ENCODE results near the gene NALCN. TPM values are rescaled to one million over a fixed set of nuclear protein-coding genes. Genes with fewer than 3 reads are reported as not detected.

The NALCN gene
- total RNA-seq, 1 donor from 2014 or later: not detected

DNA sequence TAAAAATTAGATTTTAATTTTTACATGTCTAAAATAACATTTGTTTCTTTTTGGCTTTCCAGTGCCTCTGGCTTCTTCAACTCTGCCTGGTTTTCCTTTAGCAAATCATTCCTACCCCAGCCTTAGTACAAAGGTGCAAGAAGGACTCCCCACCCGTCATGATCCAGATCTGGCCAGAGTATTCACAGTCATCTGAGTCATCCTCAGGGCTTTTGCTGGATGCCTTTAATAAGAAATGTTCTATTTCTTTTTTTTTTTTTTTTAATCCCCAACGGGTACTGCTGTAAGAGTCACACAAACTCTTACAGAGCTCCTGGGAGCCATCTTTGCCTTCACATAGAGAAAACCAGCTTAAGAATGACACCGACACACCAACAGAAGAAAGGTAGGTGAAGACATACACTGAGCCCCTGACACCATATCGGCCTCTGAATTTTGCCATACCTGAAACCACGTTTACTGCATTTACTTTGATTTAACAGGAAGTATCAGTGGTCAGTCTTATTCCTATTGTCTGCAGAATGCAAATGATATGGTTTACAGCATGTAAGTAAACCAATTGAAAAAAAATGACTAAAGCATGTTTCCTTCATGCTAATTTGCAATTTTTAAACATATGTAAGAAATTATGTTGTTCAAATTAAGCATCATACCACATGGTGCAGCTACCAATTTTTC, 184.4 kb downstream of the NALCN start:
- no peaks in the 10 kb centered on the region for H3K36me3 Mint-ChIP-seq (ENCODE audit: low read depth)
- no peak for DNase-seq (ENCODE audit: low spot score)
- H3K9me3 Mint-ChIP-seq: no peaks in the 10 kb centered on the region
- no peaks in the 10 kb centered on the region for H3K27me3 Mint-ChIP-seq (ENCODE audit: insufficient read depth)
- intact Hi-C loops (cut with micrococcal nuclease): no loop called here
- no peaks in the 10 kb centered on the region for H3K4me1 Mint-ChIP-seq (ENCODE audit: low read depth)
- no peak overlapping the region for H3K27ac Mint-ChIP-seq
- no peak overlapping the region for H3K4me3 Mint-ChIP-seq

DNA sequence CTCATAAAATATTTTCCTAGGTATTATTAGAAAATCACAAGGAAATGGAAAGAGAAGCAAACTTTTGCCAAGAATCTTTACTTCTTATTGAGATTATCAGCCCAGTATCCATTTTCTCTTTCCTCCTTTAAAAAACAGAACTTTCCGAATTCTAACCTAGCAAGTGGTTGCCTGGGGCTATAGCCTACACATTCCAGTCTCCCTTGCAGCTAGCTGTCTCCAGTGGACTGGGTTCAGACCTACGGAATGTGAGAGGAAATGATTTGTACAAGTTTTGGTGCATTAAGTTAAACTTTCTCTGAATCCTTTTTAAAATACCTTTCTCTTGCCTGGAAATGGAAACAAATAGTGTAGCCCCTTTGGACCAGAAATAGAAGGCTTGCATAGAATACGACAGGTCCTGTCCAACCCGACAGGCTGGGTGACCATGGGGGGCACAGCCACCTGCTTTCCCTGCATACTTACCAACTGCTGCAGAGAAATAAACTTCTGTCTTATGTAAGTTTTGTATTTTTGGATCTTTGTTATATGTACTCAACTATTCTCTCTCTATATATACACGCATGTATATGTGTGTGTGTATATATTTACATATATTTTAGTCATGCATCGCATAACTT, 185.9 kb downstream of the NALCN start:
- Mint-ChIP-seq H3K27ac (no peak overlapping the region), H3K36me3 (ENCODE audit: low read depth) (no peaks in the 10 kb centered on the region)
- DNase-seq (ENCODE audit: low spot score): no peak

DNA sequence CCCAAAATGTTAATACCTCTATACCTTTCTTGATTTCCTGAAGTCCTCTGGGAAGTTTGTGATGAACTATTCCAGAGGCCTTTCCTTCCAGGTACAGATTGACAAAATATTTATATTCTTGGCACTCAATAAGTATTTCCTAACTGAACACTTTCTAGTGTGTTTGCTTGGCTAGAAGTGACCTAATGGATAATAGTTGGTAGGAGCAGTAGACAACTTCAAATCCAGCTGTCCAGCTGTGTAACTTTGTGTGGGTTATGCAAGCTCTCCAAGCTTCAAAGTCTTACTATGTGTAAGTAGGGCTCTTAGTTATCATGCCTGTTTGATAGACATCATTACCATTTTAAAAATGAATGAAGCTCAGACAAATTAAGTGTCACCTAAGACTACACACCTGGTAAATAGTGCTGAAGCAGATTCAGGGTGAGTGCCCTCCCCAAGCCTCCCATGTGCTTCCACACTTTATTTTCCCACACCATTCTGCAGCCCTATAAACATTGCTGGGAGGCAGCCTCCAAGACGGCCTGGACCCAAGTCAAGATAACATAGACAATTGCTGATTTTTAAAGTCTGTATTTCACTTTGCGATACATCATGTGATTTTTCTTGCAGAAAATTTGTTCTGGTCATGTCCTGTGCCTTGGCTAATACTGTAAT, 196.6 kb downstream of the NALCN start:
- Mint-ChIP-seq H3K27ac (no peak overlapping the region), H3K27me3 (ENCODE audit: insufficient read depth) (no peaks in the 10 kb centered on the region), H3K4me3 (no peak overlapping the region), H3K36me3 (ENCODE audit: low read depth) (no peaks in the 10 kb centered on the region), H3K9me3 (no peaks in the 10 kb centered on the region), H3K4me1 (ENCODE audit: low read depth) (no peaks in the 10 kb centered on the region)
- no peak for DNase-seq (ENCODE audit: low spot score)
- intact Hi-C loops (cut with micrococcal nuclease): no loop called here

More for the DNA sequence above, 185.9 kb downstream of the NALCN start:
- Mint-ChIP-seq H3K4me1 (ENCODE audit: low read depth) (no peaks in the 10 kb centered on the region), H3K4me3 (no peak overlapping the region), H3K27me3 (ENCODE audit: insufficient read depth) (no peaks in the 10 kb centered on the region), H3K9me3 (no peaks in the 10 kb centered on the region)
- intact Hi-C loops (cut with micrococcal nuclease): no loop called here

DNA sequence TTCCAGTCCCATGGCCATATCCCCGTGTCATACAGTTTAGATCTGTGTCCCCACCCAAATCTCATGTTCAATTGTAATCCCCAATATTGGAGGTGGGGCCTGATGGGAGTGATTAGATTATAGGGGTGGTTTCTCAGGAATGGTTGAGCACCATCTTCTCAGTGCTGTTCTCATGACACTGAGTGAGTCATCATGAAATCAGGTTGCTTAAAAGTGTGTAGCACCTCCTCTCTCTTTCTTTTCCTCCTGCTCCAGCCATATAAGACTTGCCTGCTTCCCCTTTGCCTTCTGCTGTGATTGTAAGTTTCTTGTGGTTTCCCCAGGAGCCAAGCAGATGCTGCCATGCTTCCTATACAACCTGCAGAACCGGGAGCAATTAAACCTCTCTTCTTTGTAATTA, 197.8 kb downstream of the NALCN start:
- H3K27ac Mint-ChIP-seq: no peak overlapping the region
- H3K36me3 Mint-ChIP-seq (ENCODE audit: low read depth): no peaks in the 10 kb centered on the region
- intact Hi-C loops (cut with micrococcal nuclease): no loop called here
- H3K4me1 Mint-ChIP-seq (ENCODE audit: low read depth): no peaks in the 10 kb centered on the region
- no peaks in the 10 kb centered on the region for H3K9me3 Mint-ChIP-seq
- no peaks in the 10 kb centered on the region for H3K27me3 Mint-ChIP-seq (ENCODE audit: insufficient read depth)
- DNase-seq (ENCODE audit: low spot score): no peak
- no peak overlapping the region for H3K4me3 Mint-ChIP-seq

DNA sequence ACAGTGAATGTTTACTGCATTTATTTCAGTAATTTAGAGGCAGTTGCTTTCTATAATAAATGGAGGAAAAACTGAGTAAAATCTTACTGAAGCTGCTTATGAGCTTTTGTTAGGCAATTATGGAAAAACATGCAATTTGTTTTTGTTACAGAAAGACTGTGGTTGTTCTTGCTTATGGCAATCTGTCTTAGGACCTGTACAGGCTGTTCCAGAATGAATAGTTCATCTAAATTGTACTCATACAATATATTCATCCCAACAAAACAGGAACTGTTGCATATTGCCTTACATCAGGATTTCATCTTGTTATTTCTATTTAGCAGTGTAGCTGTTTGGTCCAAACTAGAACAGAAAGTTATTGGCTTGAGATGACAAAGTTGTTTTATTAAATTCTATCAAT, 199.2 kb downstream of the NALCN start:
- H3K27ac Mint-ChIP-seq: no peak overlapping the region
- H3K36me3 Mint-ChIP-seq (ENCODE audit: low read depth): no peaks in the 10 kb centered on the region
- no peaks in the 10 kb centered on the region for H3K4me1 Mint-ChIP-seq (ENCODE audit: low read depth)
- DNase-seq (ENCODE audit: low spot score): no peak
- H3K27me3 Mint-ChIP-seq (ENCODE audit: insufficient read depth): no peaks in the 10 kb centered on the region
- intact Hi-C loops (cut with micrococcal nuclease): no loop called here
- H3K9me3 Mint-ChIP-seq: no peaks in the 10 kb centered on the region
- no peak overlapping the region for H3K4me3 Mint-ChIP-seq

DNA sequence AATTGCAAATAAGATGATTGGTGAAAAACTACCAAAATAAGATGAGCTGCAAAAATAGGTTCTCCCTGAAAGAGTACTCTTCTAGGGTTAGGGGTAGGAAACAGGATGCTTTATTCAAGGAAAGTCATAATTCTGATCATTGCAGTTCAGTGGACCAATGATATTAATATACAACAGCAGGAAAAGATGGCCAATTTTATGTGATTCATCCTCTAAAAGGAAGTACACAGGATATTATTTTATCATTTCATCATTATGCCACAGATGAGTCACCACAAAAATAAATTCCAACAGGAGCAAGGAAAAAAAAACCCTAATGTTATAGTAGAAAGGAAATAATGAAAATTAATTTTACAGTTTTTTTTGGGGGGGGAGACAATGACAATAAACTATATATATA, 205.0 kb downstream of the NALCN start:
- Mint-ChIP-seq H3K36me3 (ENCODE audit: low read depth) (no peaks in the 10 kb centered on the region), H3K9me3 (no peaks in the 10 kb centered on the region), H3K4me3 (no peak overlapping the region), H3K27ac (no peak overlapping the region), H3K4me1 (ENCODE audit: low read depth) (no peaks in the 10 kb centered on the region), H3K27me3 (ENCODE audit: insufficient read depth) (peaks cover 1% of the 10 kb centered on the region)
- no peak for DNase-seq (ENCODE audit: low spot score)
- intact Hi-C loops (cut with micrococcal nuclease): no loop called here

DNA sequence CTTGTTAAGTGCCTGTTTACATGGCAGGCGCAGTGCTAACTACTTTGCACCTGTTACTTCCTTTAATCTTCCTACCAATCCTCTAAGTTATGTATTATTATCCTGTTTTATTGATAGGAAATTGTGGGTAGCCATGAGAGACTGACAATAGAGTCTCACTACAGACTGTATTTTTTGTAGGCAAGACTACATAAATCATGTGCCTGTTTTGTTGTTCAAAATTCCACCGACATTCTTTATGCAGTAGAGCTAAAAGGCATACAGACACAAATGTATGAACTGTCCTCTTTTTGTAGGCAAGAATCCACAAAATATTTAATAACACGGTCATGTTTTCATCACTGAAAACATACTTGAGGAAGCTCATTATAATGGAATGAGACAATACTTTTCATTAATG, 205.5 kb downstream of the NALCN start:
- no peak for DNase-seq (ENCODE audit: low spot score)
- Mint-ChIP-seq H3K4me3 (no peak overlapping the region), H3K27ac (no peak overlapping the region), H3K4me1 (ENCODE audit: low read depth) (no peaks in the 10 kb centered on the region), H3K27me3 (ENCODE audit: insufficient read depth) (peaks cover 1% of the 10 kb centered on the region), H3K36me3 (ENCODE audit: low read depth) (no peaks in the 10 kb centered on the region), H3K9me3 (no peaks in the 10 kb centered on the region)
- intact Hi-C loops (cut with micrococcal nuclease): no loop called here

DNA sequence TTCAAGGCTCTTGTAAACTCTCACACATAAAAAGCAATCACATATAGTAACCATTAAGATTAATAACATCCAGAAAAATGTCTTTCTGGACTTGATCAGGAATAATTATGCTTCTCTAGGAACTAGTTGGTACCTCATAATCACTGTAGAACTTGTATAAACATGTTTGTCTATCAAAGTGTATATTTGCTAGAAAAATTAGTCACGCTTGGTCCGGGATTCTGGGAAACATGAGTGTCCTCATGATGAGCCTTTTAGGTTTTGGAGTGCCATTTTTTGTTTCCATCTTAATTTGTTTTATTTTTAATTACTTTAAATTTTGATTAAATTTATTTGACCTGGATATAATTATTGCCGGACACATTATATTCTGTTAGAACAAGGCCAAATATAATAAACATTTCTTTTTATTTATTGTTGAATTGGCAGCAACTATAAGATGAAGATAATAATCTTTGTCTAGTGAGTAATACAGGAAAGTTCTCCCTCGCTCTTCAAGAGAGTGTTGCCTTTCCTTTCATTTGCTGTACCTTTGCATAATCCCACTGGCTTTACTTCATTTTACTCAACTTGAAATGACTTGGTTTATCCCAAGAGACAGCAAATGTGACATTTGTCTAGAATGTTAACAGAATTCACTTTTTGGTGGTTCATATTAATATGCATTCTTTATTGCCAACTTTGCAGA, 207.0 kb downstream of the NALCN start:
- no peaks in the 10 kb centered on the region for H3K4me1 Mint-ChIP-seq (ENCODE audit: low read depth)

DNA sequence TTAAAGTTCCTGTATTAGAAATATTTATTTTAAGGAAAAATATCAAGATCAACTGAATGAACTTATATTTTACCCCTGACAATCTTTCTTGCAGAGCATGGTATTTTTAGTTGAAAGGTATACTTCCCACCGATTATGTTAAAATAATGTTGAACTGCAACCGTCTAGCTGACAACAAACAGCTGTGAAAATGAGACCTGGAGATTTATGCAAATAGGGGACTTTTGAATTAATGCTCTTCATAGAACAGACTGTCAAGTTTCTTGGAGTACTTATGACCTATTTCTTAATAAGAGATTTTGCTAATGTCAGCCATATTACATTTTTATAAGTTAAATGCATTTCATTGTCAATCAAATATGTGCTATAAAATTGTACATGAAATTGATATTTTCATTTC, 210.9 kb downstream of the NALCN start:
- intact Hi-C loops (cut with micrococcal nuclease): no loop called here
- Mint-ChIP-seq H3K27me3 (ENCODE audit: insufficient read depth) (peaks cover 1% of the 10 kb centered on the region), H3K4me3 (no peak overlapping the region), H3K36me3 (ENCODE audit: low read depth) (no peaks in the 10 kb centered on the region), H3K27ac (no peak overlapping the region), H3K4me1 (ENCODE audit: low read depth) (no peaks in the 10 kb centered on the region), H3K9me3 (no peaks in the 10 kb centered on the region)
- DNase-seq (ENCODE audit: low spot score): no peak

More for the DNA sequence above, 207.0 kb downstream of the NALCN start:
- Mint-ChIP-seq H3K4me3 (no peak overlapping the region), H3K9me3 (no peaks in the 10 kb centered on the region), H3K27me3 (ENCODE audit: insufficient read depth) (peaks cover 1% of the 10 kb centered on the region), H3K27ac (no peak overlapping the region), H3K36me3 (ENCODE audit: low read depth) (no peaks in the 10 kb centered on the region)
- intact Hi-C loops (cut with micrococcal nuclease): no loop called here
- DNase-seq (ENCODE audit: low spot score): no peak

DNA sequence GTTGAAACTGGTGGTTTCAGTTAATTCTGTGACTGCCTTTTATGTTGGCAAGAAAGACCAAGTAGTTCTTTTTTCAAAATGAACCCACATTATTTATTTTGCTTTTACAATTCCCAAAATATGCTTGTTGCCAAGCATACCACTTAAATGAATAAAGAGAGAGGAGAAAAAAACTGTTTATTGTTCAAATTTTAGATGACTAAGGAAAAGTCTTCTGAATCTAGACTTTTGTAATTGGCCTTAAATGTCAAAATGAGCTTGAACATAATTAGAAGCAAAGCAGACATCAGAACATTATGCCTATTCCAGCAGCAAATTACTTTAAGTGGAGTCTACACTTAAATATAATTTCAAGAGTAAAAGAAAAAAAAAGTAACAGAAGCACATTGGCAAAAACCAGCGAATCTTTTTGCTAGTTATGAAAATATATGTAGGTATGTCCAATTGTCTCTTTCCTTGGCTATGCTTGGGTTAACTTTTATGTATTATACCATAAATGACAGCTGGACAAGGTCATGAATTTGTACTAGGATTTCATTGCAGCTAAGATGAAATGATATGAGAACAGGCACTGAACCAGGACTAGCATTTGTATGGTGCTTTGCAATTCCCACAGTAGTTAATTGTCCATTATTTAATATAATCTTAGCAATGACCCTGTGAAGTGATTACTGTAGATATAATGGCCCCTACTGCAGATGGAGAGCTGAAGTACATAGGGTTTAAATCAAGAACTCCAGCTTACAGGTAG, 211.9 kb downstream of the NALCN start:
- intact Hi-C loops (cut with micrococcal nuclease): no loop called here
- no peaks in the 10 kb centered on the region for H3K36me3 Mint-ChIP-seq (ENCODE audit: low read depth)
- no peaks in the 10 kb centered on the region for H3K9me3 Mint-ChIP-seq

DNA sequence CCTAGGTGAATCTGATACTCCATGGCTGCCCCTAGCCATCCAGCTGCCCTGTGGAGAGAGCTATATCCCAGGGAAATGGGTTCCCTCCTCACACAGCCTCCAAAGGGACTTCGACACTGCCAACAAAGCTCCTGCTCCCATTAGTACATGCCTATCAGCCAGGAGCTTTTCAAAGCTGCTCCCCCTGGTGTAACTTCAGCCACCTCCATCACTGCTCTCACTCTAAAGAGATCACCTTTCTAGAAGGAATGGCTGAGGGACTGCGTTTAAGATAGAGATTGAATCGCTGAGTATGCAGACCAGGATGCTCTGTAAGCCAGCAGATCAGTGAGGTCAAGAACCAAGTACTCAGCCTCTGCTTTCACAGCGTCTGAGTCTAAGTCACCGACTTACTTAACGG, 213.7 kb downstream of the NALCN start:
- Mint-ChIP-seq H3K9me3 (no peaks in the 10 kb centered on the region), H3K4me3 (no peak overlapping the region), H3K36me3 (ENCODE audit: low read depth) (no peaks in the 10 kb centered on the region), H3K27ac (no peak overlapping the region), H3K4me1 (ENCODE audit: low read depth) (no peaks in the 10 kb centered on the region), H3K27me3 (ENCODE audit: insufficient read depth) (no peaks in the 10 kb centered on the region)
- intact Hi-C loops (cut with micrococcal nuclease): no loop called here
- no peak for DNase-seq (ENCODE audit: low spot score)

More for the DNA sequence above, 211.9 kb downstream of the NALCN start:
- Mint-ChIP-seq H3K4me1 (ENCODE audit: low read depth) (no peaks in the 10 kb centered on the region), H3K27me3 (ENCODE audit: insufficient read depth) (no peaks in the 10 kb centered on the region), H3K4me3 (no peak overlapping the region), H3K27ac (no peak overlapping the region)
- no peak for DNase-seq (ENCODE audit: low spot score)

DNA sequence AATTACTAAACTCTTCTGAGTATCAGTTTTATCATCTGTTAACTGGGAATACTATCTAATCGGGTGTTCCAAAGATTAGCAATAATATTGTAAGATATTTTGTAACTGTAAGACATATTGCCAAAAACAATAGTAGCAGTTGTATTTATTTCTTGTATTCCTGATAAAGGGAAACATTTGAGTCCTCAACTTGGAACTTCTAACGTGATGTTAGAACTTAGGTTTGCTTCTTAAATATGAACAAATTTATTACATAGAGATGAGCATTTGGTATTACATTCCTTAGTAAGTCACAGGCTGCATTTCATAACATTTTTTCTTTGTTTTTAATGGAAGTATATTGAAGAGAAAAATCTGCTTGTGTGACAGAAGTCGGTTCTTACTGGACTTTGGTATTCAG, 225.3 kb downstream of the NALCN start:
- Mint-ChIP-seq H3K27ac (no peak overlapping the region), H3K4me1 (ENCODE audit: low read depth) (no peaks in the 10 kb centered on the region), H3K9me3 (no peaks in the 10 kb centered on the region), H3K27me3 (ENCODE audit: insufficient read depth) (no peaks in the 10 kb centered on the region), H3K36me3 (ENCODE audit: low read depth) (no peaks in the 10 kb centered on the region), H3K4me3 (no peak overlapping the region)
- DNase-seq (ENCODE audit: low spot score): no peak
- intact Hi-C loops (cut with micrococcal nuclease): no loop called here

All from activated T-helper 1 cell treated with anti-CD3 and anti-CD28 coated beads, Interleukin-12 subunit alpha, Interleukin-12 subunit beta, Interleukin-2, Interleukin-4 antibody, amounts not matched to agents 30 ng/mL and 10 ng/mL and 1 ng/mL, durations not matched to agents 14 hours and 24 hours and 36 hours (primary cell).